Upper lobe of left lung (tissue), 6 donors: ENCODE data around the gene OR5C1. TPM values are rescaled to one million over a fixed set of nuclear protein-coding genes. Genes with fewer than 3 reads are reported as not detected.

Experiments used
- ATAC-seq, 2 donors: fragments of 200-7000 bp; cut with Tn5 transposase; one replicate each; pipeline ENCODE4 v1.9.1; 2022; ENCODE audit warnings: mild to moderate bottlenecking in 2 of 2, moderate library complexity in 2 of 2; ENCODE audit not compliant: low FRiP score in 2 of 2
- DNase-seq, 2 donors: peaks; one replicate each; pipeline ENCODE4 v3.0.0-alpha.2; 2019 to 2020
- H3K27ac ChIP-seq, 4 donors: fragments of 200-600 bp; sonication (generic); one replicate each; pipeline ENCODE4 v1.5.1; 2016 to 2019
- H3K27me3 ChIP-seq, 4 donors: fragments of 200-600 bp; sonication (generic); one replicate each; pipeline ENCODE4 v1.5.1; 2017 to 2019
- H3K36me3 ChIP-seq, 4 donors: fragments of 200-600 bp; sonication (generic); one replicate each; pipeline ENCODE4 v1.5.1; 2016 to 2019
- H3K4me1 ChIP-seq, 4 donors: fragments of 200-600 bp; sonication (generic); one replicate each; pipeline ENCODE4 v1.5.1; 2018 to 2019
- H3K4me3 ChIP-seq, 4 donors: fragments of 200-600 bp; sonication (generic); one replicate each; pipeline ENCODE4 v1.5.1; 2017 to 2019; ENCODE audit warnings: mild to moderate bottlenecking in 2 of 4, moderate library complexity in 1 of 4
- H3K9me3 ChIP-seq, 4 donors: fragments of 200-600 bp; sonication (generic); one replicate each; pipeline ENCODE4 v1.5.1; 2018 to 2019
- CTCF ChIP-seq, 6 experiments: fragments of 450-650 bp in 4 of 6; fragments of 200-600 bp in 2 of 6; sonication (generic) in 2 of 6; IDR thresholded peaks; one replicate each; pipeline ENCODE4 v1.5.1; 2016 to 2019; ENCODE audit warnings: antibody characterized with exemption in 6 of 6
- EP300 ChIP-seq, 4 donors: sonication (generic); formaldehyde crosslinking; IDR thresholded peaks; one replicate each; pipeline ENCODE4 v1.5.1; 2017; ENCODE audit warnings: antibody characterized with exemption in 4 of 4, control low read depth in 2 of 4
- POLR2A ChIP-seq, 4 donors: fragments of 450-650 bp; IDR thresholded peaks; one replicate each; pipeline ENCODE4 v1.5.1; 2016 to 2017; ENCODE audit warnings: antibody characterized with exemption in 4 of 4, mild to moderate bottlenecking in 2 of 4
- POLR2AphosphoS5 ChIP-seq, 2 donors: sonication (generic); formaldehyde crosslinking; IDR thresholded peaks; one replicate each; pipeline ENCODE4 v1.5.1; 2017; ENCODE audit warnings: antibody characterized with exemption in 2 of 2
- WGBS, 2 donors: methylation state at CpG; one replicate each; pipeline ENCODE4 v1.1.5; 2017 to 2018; 5-methylcytosine and 5-hydroxymethylcytosine counted together
- total RNA-seq, 6 donors: library from RNA; depleted of rRNA in 4 of 6; stranded (reverse); fragments of >200 nt in 4 of 6; gene quantifications; one replicate each; pipeline versions ENCODE4 v1.1.0 to v1.2.1, GENCODE V29; 2016 to 2021
- donor health status: DM: no; HTN: no; CAD: no; lungs with moderate emphysema.
- donor health status: DM: no; HTN: yes; CAD: no; lungs with severe emphysema.

OR5C1 gene
- total RNA-seq, 6 donors from 2014 or later: not detected

- H3K27ac ChIP-seq: peak overlapping the region; percentile 55 to 67 (median 61)
- 35 to 54% methylated on average over 16 to 17 of the region's 17 CpGs for WGBS, 2 donors
- DNase-seq (peak in 1 of 2 donors; percentile 44), ATAC-seq (peak; percentile 41 to 56)
- H3K9me3 ChIP-seq: no peaks in the 10 kb centered on the region
- no peak for TF ChIP-seq EP300 (IDR thresholded peaks at IDR 0.05)
- peak; percentile 29 to 74 for TF ChIP-seq POLR2AphosphoS5 (IDR thresholded peaks at IDR 0.05)
- no peak for TF ChIP-seq POLR2A (IDR thresholded peaks at IDR 0.05)
- TF ChIP-seq CTCF (IDR thresholded peaks at IDR 0.05): no peak
- H3K4me3 ChIP-seq: peak overlapping the region in 1 of 4 donors; percentile 15
- H3K4me1 ChIP-seq: peaks cover 38 to 39% (median 39%) of the 10 kb centered on the region in 4 donors
- H3K36me3 ChIP-seq: peaks cover 0 to 20% (median 10%) of the 10 kb centered on the region in 4 donors
- no peaks in the 10 kb centered on the region for H3K27me3 ChIP-seq
Measured at GRCh38 chr9:122816163-122816867, 27.6 kb downstream of the OR5C1 start.

- peaks cover 0 to 46% (median 24%) of the 10 kb centered on the region in 4 donors for H3K36me3 ChIP-seq
- TF ChIP-seq POLR2AphosphoS5 (IDR thresholded peaks at IDR 0.05) (no peak), POLR2A (IDR thresholded peaks at IDR 0.05) (no peak), EP300 (IDR thresholded peaks at IDR 0.05) (no peak), CTCF (IDR thresholded peaks at IDR 0.05) (no peak)
- H3K27ac ChIP-seq: peak overlapping the region; percentile 4 to 73 (median 49)
- peaks cover 42 to 59% (median 48%) of the 10 kb centered on the region in 4 donors for H3K4me1 ChIP-seq
- no peak overlapping the region for H3K4me3 ChIP-seq
- no peaks in the 10 kb centered on the region for H3K9me3 ChIP-seq
- H3K27me3 ChIP-seq: no peaks in the 10 kb centered on the region
- WGBS, 2 donors: 47 to 66% methylated on average over 3 of the region's 3 CpGs
- ATAC-seq: no peak
- no peak for DNase-seq
Measured at GRCh38 chr9:122819326-122819725, 30.6 kb downstream of the OR5C1 start.

- peaks cover 0 to 50% (median 25%) of the 10 kb centered on the region in 4 donors for H3K36me3 ChIP-seq
- WGBS, 2 donors: 47 to 48% methylated on average over 5 to 9 of the region's 9 CpGs
- DNase-seq (no peak), ATAC-seq (no peak)
- H3K4me1 ChIP-seq: peaks cover 42 to 59% (median 46%) of the 10 kb centered on the region in 4 donors
- no peak overlapping the region for H3K4me3 ChIP-seq
- H3K9me3 ChIP-seq: no peaks in the 10 kb centered on the region
- no peaks in the 10 kb centered on the region for H3K27me3 ChIP-seq
- TF ChIP-seq EP300 (IDR thresholded peaks at IDR 0.05) (peak in 1 of 4 donors; percentile 72), POLR2AphosphoS5 (IDR thresholded peaks at IDR 0.05) (peak in 1 of 2 donors; percentile 26), CTCF (IDR thresholded peaks at IDR 0.05) (no peak), POLR2A (IDR thresholded peaks at IDR 0.05) (no peak)
- peak overlapping the region; percentile 20 to 73 (median 49) for H3K27ac ChIP-seq
Measured at GRCh38 chr9:122819791-122820489, 31.2 kb downstream of the OR5C1 start.

- WGBS, 2 donors: 89 to 94% methylated on average over 11 of the region's 11 CpGs
- Histone ChIP-seq H3K9me3 (no peaks in the 10 kb centered on the region), H3K4me3 (no peak overlapping the region), H3K4me1 (peaks cover 40 to 59% (median 45%) of the 10 kb centered on the region in 4 donors), H3K27me3 (no peaks in the 10 kb centered on the region), H3K36me3 (peaks cover 0 to 54% (median 26%) of the 10 kb centered on the region in 4 donors), H3K27ac (peak overlapping the region; percentile 20 to 70 (median 28))
- DNase-seq: no peak
- TF ChIP-seq EP300 (IDR thresholded peaks at IDR 0.05): no peak
- no peak for TF ChIP-seq POLR2A (IDR thresholded peaks at IDR 0.05)
- TF ChIP-seq CTCF (IDR thresholded peaks at IDR 0.05): no peak
- no peak for TF ChIP-seq POLR2AphosphoS5 (IDR thresholded peaks at IDR 0.05)
- ATAC-seq: no peak
Measured at GRCh38 chr9:122820490-122820845, 31.7 kb downstream of the OR5C1 start.
